Midbrain (tissue), 1 donor: Measurements from ENCODE around the gene UCP2.

Source experiments
- DNase-seq: peaks from one replicate; lab custom pipeline; 2025; lab: John Stamatoyannopoulos, UW

The UCP2 gene

DNA sequence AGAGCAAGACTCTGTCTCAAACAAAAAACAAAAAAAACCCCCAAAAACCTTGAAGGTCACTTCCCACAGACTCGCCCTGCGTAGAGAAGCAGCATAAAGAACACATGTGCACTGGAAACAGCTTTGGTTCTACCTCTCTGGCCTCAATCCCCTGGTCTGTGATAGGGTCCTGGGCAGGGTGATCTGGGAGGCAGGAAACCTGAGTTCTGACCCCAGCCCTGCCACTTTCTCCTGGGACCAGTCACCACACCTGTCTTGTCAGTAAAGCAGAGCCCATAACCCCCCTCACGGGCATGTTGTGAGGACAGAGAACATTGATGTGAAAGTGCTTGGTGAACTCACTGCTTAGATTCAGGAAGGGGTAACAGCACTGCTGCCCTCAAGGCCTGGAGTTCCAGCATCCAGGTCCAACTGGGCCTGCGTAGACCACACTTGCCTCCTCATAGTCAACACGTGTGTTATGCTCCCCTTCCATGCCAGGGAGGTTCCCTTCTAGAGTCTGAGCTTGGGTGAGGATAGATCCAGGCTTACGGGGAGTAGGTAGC is 11.4 kb downstream of the UCP2 start:
- DNase-seq: no peak

DNA sequence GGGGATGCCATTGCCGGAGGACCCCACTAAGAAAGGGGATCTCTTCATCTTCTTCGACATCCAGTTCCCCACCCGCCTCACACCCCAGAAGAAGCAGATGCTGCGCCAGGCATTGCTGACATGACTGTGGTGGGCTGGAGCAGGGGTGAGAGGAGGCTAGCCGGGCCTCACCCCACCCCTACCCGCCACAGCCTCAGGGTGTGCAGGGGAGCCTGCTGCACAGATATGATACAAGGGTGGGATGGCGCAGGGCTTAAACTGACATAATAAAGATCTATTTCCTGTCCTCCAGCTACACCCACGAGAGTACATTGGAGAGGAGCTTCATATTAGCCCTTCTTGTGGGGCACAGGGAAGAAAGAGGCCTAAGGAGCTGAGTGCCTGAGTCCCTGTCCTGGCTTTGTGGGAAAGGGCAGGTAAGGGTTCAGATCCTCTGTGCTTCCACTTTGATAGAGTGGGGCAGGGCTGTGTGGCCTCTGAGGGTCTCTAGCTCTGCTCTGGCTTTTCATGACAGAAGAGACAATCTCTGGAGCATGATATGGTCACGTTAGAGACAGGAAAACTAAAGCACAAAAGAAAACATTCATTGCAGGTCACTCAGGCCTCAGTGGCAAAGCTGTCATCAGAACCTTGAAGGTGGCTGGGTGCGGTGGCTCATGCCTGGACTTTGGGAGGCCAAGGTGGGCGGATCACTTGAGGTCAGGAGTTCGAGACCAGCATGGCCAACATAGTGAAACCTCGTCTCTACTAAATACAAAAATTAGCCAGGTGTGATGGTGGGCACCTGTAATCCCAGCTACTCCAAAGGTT is 12.4 kb downstream of the UCP2 start:
- DNase-seq: no peak

DNA sequence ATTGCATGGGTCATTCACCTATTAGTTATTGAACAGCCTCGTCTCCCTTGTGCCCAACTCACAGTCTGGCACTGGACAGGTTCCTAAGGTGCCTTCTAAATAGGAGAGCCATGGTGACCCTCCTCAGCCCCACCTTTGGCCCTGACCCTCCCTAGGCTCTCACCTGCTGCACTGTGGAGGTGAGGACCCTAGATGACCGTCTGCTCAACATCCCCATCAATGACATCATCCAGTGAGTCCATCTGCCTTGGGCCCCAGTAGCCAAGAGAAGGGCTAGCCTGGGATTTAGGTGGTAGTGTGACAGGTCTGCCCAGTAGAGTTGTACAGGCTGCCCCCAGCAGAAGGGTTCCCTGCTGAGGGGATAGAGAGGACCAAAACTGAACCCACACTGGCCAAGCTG is 13.6 kb downstream of the UCP2 start:
- DNase-seq: no peak

DNA sequence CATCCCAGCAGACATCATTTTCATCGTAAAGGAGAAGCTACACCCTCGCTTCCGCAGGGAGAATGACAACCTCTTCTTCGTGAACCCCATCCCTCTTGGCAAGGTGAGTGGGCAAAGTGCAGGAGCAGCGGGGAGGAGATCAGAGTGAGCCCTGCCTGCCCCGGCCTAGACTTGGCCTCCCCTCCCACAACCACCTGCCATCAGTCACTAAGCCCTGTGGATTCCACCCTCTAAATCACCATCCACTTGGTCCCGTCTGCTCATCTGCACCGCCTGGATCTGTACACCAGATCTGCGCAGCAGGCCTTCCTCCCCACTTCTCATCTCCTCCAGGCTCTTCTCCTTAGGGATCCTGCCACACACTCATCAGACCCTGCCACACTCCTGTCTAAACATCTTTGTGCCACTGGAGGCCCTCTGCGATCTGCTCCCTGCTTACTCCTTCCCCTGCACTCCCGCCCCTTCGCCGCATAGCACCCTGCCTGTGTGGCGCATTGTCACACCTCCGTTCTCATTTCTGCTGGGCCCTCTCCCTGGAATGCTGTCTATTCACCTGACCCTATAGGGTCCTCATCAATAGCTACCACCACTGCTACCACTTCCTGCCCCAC is 14.2 kb downstream of the UCP2 start:
- no peak for DNase-seq

DNA sequence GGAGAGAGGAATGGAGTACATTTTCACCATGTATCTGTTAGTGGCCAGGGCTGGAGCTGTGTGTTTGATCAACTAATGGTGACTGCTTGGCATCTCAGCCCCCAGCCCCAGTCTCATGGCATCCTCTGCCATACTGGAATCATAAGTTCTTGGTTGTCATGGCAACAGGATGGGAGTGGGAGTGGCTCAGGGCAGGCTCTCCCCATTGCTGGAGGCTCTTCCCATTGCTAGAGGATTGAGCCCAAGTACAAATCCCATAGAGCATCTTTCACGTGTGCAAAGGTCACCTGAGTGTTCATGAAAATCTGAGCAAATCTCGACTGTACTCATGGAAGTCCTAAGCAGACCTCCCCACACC is 16.9 kb downstream of the UCP2 start:
- DNase-seq: no peak

DNA sequence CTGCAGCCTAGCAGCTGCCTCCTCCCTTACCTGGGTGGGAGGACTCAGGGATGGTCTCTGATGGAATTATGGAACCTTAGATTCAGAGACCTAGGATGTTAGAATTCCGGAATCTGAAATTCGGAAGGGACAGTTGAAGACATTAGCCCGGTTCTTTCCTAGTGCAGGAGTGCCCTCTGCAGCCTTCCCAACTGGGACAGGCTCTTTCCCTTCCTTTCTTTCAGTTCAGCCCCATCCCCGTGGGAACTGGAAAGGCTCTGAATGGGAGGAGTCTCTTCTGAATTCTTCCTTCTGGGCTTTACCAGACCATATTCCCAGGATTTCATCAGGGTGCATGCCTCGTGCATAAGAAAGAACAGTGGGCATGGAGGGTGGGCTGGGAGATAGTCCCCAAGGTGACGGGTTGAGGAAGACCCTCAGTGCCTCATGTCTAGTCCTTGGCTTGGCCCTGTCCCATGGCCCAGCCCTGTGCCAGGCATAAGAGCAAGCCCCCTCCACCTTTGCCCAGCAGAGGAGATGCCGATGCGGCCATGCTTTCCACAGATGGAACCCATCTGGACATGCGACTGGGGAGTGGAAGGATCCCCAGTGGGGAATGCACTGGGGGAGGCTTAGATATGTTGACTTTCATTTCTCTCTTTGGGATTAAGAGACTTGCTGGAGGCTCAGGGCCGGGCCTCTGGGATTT is 17.4 kb downstream of the UCP2 start:
- no peak for DNase-seq

DNA sequence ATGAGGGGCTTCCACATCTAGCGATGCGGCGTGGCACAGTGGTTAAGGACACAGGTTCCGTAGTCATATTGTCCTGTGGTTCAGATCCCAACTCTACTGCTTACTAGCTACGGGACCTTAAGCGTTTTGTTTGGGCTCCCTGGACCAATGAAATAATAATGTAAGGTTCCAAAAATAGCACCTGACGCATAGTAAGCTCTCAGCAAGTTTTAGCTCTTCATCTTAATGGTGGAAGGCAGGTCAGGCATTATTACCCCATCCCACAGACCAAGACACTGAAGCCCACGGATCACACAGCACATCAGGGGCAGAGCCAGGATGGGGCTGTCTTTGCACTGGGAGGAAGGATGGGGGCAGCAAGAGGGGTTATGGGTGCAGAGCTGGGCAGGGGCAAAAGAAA is 18.8 kb downstream of the UCP2 start:
- no peak for DNase-seq

DNA sequence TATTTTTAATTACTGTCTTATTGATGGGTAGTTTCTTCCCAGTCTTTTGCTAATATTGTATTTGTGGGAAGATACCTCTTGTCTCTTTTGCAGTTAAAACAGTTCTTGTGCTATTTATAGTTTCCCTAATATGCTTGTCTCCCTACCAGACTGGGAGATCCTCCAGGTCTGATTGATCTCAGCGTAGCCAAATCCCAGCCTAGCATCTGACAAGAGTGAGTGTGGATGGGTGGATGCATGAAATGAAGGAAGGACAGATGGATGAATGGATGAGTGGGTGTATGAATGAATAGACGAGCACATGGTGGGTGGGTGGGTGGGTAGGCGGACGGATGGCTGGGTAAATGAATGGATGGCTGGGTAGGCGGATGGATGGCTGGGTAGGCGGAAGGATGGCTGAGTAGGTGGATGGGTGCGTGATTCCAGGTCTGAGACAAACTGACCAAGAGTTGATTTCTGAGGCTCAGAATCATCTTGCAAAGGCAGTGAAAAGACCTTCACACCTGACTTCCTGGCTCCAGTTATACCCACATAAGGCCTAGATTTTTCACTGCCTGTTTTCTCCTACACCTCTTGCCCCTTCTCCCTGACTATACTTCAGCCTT is 20.4 kb downstream of the UCP2 start:
- no peak for DNase-seq

DNA sequence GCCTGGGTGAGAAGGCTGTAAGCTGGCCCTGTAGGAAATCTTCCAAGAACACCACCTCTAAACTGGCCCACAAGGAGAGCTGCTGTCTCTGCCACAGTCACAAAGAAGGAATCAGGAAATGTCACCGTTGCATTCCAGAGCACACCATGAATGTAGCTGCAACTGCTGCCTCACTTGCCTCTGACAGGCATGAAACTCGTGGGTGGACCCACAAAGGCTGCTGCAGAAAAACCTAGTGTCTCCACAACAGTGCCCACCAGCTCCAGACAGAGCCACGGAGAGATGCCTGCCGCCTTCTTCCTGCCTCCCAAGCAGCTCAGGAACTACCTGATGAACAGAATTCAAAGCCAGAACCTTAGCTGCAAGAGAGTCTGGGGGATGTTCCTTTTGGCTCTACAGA is 21.3 kb downstream of the UCP2 start:
- no peak for DNase-seq

DNA sequence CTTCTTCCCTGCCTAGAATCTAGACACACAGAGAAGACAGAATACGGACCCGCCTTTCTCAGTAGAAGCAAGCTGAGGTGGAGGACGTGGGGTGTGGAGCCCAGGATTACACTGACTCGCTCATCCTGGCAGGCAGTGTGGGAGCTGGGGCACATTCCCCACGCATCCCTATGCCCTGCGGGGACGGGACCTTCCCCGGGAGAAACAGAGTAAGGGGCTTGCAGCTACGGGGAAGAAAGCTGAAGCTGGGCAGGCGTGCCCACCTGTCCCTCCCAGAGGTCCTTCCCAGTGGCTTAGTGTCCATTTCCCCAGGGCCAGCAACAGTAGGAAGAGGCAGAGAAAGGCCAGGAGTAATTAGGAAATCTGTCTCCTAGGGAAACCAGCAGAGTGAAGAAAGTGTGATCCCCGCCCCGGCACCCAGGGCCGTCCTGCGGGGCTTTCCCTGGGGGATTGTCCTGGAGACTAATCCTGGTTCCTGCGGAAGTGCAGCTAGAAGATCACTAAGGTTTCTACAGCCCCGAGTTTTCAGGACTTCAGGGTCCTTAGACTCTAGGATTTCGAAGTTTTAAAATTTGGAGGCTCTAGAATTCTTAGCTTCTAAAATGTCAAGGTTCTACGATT is 24.0 kb downstream of the UCP2 start:
- no peak for DNase-seq

DNA sequence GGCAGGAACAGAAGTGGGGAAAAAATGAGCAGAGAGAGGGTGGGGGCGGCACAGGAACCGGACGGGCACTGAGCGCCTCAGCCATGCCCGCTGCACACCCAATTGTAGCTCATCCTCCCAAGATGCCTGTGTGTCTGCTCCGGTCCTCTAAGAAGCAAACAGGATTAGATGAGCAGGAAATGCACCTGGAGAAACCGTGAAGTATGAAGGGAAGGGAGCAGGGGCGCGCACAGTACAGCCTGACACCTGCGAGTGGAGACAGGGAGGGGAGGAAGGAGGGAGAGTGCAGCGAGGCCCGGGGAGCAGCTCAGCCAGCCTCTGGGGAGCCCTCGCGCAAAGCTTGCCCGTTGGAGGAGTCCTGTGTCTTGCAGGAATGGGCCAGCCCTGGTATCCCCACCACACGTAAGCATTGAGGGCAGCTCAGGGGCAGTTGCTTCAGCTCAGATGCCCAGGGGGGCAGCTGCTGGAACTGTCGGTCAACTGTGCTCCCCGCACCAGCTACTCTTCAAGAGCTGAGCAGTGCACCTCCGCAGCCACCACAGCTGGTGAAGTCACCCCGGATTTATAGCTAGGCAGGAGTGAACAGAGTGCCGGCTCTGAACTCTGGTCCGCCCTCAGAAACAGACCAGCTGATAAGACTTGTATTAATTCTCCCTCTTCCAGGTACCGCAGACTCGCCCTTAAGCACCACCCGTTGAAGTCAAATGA is 24.8 kb downstream of the UCP2 start:
- no peak for DNase-seq

DNA sequence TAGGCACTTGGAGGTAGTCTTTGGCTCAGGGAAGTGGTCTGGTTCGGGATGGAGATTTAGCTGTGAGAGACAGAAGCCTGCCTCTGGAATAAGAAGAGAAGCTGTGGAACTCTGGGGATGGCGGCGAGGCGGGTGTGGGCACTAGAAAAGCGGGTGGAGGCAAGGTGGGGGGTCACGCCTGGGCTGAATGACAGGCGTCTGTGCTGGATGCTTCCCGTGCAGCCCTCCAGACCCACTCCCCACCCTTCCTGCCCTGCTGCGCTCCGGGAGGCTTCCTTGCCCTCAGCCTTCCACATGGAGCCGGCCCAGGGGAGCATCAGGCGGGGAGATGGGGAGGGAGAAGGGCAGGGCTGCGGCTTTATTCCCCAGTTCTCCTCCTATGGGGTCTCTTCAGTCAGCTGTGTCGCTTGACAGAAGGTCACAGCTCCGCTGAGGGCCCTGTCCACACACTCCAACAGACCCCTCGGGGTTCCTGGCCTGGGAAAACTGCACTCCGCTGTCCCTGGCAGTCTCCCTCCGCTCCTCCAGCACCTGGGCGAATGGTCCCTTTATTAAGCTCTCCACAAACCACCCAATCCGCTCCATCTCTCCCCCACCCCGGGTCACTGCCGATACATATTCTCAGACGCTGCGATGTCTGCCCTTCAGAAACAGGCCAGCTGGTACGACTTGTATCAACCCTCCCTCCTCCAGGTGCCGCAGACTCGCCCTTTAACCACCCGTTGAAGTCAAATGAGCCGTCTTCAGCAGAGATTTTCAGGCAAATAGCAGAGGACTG is 25.6 kb downstream of the UCP2 start:
- no peak for DNase-seq

DNA sequence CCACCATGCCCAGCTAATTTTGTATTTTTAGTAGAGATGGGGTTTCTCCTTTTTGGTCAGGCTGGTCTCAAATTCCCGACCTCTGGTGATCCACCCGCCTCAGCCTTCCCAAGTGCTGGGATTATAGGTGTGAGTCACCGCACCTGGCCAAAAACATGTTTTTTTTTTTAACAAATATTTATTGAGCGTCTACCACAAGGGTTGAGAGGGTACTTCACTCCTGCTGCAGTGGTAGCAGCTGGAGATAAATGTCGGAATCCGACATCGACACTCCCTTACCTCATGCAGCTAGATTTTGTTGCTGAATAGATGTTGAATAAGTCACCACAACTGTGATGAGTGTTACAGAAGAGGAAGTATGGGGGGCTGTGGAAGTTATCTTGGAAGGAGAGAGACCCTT is 30.8 kb downstream of the UCP2 start:
- DNase-seq: no peak

DNA sequence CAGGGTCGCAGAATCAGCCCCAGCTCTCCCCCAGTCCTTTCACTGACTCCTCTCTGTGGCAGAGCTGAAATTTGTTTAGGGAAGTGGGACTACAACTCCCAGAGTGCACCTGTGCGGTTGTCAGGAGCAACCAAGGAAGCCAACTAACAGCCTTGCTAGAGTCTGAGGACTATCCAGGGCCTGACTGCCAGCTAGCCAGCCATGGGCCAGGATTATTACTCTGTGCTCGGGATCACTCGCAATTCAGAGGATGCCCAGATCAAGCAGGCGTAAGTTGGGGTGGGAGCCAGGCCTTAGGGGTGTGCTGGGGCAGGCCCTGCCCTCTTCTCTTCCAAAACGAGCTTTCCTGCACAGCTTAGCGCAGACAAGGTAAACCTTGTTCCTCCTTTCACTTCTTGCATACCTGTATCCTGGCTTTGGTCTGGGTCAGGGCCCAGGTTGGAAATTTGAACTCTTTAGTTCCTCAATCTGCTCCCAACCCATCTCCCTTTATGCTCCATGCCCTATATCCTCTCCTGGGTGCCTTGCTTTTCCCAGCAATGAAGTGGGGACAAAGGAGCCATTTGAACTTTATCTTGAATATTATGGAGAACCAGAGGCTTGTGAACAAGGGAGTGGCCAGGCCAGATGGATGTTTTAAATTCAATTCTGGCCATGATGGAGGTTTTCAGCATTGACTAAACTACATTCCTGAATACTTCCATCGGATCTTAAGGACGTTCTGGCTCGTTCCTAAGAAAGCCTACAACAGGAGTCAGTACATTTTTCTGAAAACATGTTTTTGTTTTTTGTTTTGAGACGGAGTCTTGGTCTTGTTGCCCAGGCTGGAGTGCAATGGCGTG is 31.6 kb downstream of the UCP2 start, which contains the start of gene DNAJB13:
TSS of gene DNAJB13 (plus strand) at position 158 of the 842 bp plus-strand sequence. CDS start at position 202, 44 bp downstream.
- no peak for DNase-seq

DNA sequence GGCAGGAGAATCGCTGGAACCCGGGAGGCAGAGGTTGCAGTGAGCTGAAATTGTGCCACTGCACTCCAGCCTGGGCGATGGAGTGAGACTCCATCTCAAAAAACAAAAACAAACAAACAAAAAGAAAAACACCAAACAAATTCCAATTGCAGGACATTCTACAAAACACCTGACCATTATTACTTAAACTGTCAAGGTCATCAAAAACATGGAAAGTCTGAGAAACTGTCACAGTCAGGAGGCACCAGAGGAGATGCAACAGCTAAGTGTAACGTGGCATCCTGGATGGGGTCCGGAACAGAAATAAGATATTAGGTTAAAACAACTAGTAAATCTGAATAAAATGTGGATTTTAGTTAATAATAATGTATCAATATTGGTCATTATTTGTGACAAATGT is 32.7 kb downstream of the UCP2 start:
- DNase-seq: no peak

DNA sequence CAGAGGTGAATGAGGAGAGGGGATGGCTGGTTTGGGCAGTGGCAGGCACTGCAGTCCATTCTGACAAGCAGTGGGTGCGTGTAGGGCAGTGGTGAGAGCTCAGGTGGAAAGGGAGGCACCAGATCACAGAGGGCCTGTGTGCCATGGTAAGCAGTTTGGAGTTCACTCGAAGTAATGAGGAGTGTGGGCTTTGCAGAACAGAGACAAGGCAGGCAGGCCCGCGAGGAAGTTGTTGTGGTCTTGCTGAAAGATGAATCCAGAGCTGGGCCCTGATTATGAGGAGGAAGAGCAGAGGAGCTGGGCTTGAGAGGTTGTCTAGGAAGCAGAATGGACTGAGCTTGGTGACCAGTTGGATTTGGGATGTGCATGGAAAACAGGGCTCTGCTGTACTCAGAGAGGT is 33.4 kb downstream of the UCP2 start:
- DNase-seq: no peak

DNA sequence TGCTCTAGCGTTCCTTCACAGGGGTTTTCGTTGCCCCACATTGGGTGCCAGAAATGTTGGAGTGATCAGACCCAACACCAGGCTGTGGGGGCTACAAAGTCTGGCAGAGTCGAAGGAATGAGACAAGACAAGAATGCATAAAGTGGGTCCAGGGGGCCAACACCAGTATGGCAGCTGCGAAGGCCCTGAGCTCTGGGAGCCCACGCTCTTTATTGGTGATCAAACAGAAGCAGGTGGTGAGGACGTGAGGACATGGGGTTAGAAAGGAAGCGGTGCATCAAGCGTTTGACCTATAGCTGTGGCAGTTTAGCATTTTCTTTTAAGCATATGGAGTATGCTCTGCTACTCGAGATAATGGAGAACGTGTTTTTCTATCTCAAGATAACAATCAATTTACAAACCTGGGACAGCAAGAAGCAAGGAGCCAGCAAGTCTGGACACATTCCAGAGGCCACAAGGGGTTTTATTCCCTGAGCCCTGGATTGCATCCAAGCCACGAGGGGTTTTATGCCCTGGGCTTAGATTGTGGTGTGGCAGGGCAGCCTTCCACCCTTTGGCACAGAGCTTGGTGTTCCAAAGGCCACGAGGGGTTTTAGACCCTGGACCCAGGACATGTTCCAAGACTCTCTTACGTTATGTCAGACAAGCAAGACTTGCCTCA is 35.7 kb downstream of the UCP2 start:
- no peak for DNase-seq

DNA sequence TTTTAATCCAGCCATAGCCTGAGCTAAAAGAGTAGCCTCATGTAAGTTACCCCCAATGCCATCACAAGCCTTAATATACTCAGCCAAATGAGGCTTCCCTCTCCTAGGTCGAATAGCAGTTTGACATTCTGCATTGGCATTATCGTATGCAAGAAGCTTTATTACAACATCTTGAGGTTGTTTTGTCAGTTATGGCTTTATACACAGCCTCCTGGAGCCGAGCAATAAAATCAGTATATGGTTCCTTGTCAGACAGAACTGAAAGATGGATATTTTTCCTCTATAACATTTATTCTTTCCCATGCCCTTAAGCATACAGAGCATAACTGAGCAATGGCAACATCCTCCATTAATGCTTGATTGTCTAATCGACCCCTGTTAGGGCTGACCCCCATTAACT is 37.2 kb downstream of the UCP2 start:
- DNase-seq: no peak

DNA sequence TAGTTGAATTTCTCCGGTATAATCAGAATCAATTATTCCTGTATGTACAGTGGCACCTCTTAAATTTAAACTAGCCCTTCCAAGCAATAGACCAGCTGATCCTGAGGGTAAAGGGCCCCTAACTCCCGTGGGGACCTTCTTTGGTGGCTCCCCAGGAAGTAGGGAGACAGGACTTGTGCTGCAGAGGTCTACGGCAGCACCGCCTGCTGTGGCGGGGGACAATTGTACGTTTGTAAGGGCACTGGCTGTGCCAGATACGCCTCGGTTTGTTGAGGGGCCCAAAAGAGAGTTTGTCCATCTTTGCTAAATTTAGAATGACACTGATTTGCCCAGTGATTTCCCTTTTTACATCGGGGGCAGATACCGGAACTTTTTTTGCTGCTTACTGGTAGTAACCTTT is 37.7 kb downstream of the UCP2 start:
- DNase-seq: no peak
